HCT116 (cell line): ENCODE results near the gene BMP7. TPM values are rescaled to one million over a fixed set of nuclear protein-coding genes. Genes with fewer than 3 reads are reported as not detected.

Experiments
- ATAC-seq: fragments of 200-7000 bp; cut with Tn5 transposase; 2 replicates; pipeline ENCODE4 v1.9.1; 2020; ENCODE audit warnings: mild to moderate bottlenecking, moderate library complexity
- BruUV-seq: library from RNA; stranded (reverse); fragments of 400-500 nt; replicated peaks from 2 replicates; lab custom pipeline; 2021; lab: Mats Ljungman, UMichigan
- CTCF ChIA-PET: fragments of 300-600 bp; sonication (Branson Sonifier 250); formaldehyde crosslinking; loops from one replicate; lab custom pipeline; 2021; ENCODE audit warnings: antibody characterized with exemption; lab: Charles Lee
- POLR2A ChIA-PET: fragments of 300-600, 350-600 bp; sonication (Branson Sonifier 250); formaldehyde crosslinking; loops from one replicate; lab custom pipeline; 2021; ENCODE audit warnings: antibody characterized with exemption; lab: Charles Lee
- RAD21 ChIA-PET, 2 experiments: fragments of 300-600 bp; sonication (Branson Sonifier 250); formaldehyde crosslinking; loops; one replicate each; lab custom pipeline; 2023; ENCODE audit warnings: low total read pairs in 2 of 2; ENCODE audit not compliant: uncharacterized antibody in 2 of 2, unreplicated experiment in 2 of 2, low non-redundant PET in 1 of 2; lab: Charles Lee
- DNase-seq: peaks from one replicate; pipeline ENCODE4 v3.0.0-alpha.2; 2010; ENCODE audit warnings: low read depth, low spot score
- H2AFZ ChIP-seq: fragments of 200-600 bp; shearing (Covaris generic), sonication (generic); 2 replicates; pipeline ENCODE4 v1.6.1; 2017; ENCODE audit warnings: low read depth, mixed run types, mixed read lengths, antibody characterized with exemption, low read length; ENCODE audit not compliant: poor library complexity, severe bottlenecking
- H3K27ac ChIP-seq: 2 replicates; pipeline ENCODE4 v1.5.1; 2012; ENCODE audit warnings: low read depth, low read length
- H3K27me3 ChIP-seq: fragments of 200-600 bp; sonication (generic); 2 replicates; pipeline ENCODE4 v1.6.1; 2016; ENCODE audit warnings: mixed run types, low read length, mixed read lengths; ENCODE audit not compliant: insufficient read depth
- H3K36me3 ChIP-seq, 2 experiments: fragments of 200-500 bp in 1 of 2; fragments of 200-600 bp in 1 of 2; sonication (Bioruptor generic) in 1 of 2; sonication (generic) in 1 of 2; 2 replicates each; pipeline versions ENCODE4 v1.5.1 to v1.6.1; 2014 to 2016; ENCODE audit warnings: low read length in 2 of 2, inconsistent platforms in 1 of 2, mixed read lengths in 1 of 2, mixed run types in 1 of 2; ENCODE audit not compliant: insufficient read depth in 2 of 2, control insufficient read depth in 1 of 2
- H3K4me1 ChIP-seq, 2 experiments: fragments of 200-600 bp in 1 of 2; sonication (generic) in 1 of 2; 2 replicates each; pipeline versions ENCODE4 v1.5.1 to v1.6.1; 2012 to 2017; ENCODE audit warnings: low read length in 2 of 2, inconsistent platforms in 1 of 2, mild to moderate bottlenecking in 1 of 2, mixed read lengths in 1 of 2, mixed run types in 1 of 2, moderate library complexity in 1 of 2; ENCODE audit not compliant: insufficient read depth in 2 of 2, control insufficient read depth in 1 of 2
- H3K4me2 ChIP-seq: fragments of 200-600 bp; sonication (generic); 2 replicates; pipeline ENCODE4 v1.6.1; 2017; ENCODE audit warnings: mixed run types, low read length, mixed read lengths
- H3K4me3 ChIP-seq, 2 experiments: fragments of 200-600 bp in 1 of 2; sonication (generic) in 1 of 2; replicated peaks in 1 of 2; 2 replicates each; pipeline ENCODE4 v1.5.1; 2011 to 2016; ENCODE audit warnings: low read length in 2 of 2, control low read depth in 1 of 2, low read depth in 1 of 2, mild to moderate bottlenecking in 1 of 2, mixed read lengths in 1 of 2, mixed run types in 1 of 2
- H3K79me2 ChIP-seq: fragments of 200-600 bp; sonication (generic); 2 replicates; pipeline ENCODE4 v1.6.1; 2017; ENCODE audit warnings: mild to moderate bottlenecking, mixed run types, low read length, moderate library complexity, mixed read lengths; ENCODE audit not compliant: insufficient read depth
- H3K9ac ChIP-seq: fragments of 200-600 bp; sonication (generic); 2 replicates; pipeline ENCODE4 v1.6.1; 2016; ENCODE audit warnings: low read length, mixed read lengths
- H3K9me2 ChIP-seq: fragments of 200-600 bp; sonication (generic), shearing (Covaris generic); 2 replicates; pipeline ENCODE4 v1.6.1; 2017; ENCODE audit warnings: mixed run types, mild to moderate bottlenecking, moderate library complexity; ENCODE audit not compliant: insufficient read depth
- H3K9me3 ChIP-seq, 2 experiments: fragments of 200-500 bp in 1 of 2; fragments of 200-600 bp in 1 of 2; sonication (Bioruptor generic) in 1 of 2; sonication (generic) in 1 of 2; 2 replicates each; pipeline ENCODE4 v1.6.1; 2014 to 2017; ENCODE audit warnings: low read length in 2 of 2, mixed read lengths in 2 of 2, inconsistent platforms in 1 of 2, low read depth in 1 of 2, mild to moderate bottlenecking in 1 of 2, mixed run types in 1 of 2, moderate library complexity in 1 of 2; ENCODE audit not compliant: control insufficient read depth in 1 of 2, insufficient read depth in 1 of 2
- H4K20me1 ChIP-seq: fragments of 200-600 bp; sonication (generic), shearing (Covaris generic); 2 replicates; pipeline ENCODE4 v1.6.1; 2017; ENCODE audit warnings: mixed run types, mild to moderate bottlenecking, moderate library complexity; ENCODE audit not compliant: insufficient read depth
- CBX3 ChIP-seq: IDR thresholded peaks from 2 replicates; pipeline ENCODE4 v1.6.1; 2012; ENCODE audit warnings: low read depth
- EZH2 ChIP-seq: fragments of 200-600 bp; sonication (generic); IDR thresholded peaks from 2 replicates; pipeline ENCODE4 v1.6.1; 2017; ENCODE audit warnings: antibody characterized with exemption, mixed run types
- FOSL1 ChIP-seq: IDR thresholded peaks from 2 replicates; pipeline ENCODE4 v1.6.1; 2012; ENCODE audit warnings: low read depth
- JUND ChIP-seq: IDR thresholded peaks from 2 replicates; pipeline ENCODE4 v1.6.1; 2012
- MAX ChIP-seq: IDR thresholded peaks from 2 replicates; pipeline ENCODE4 v1.6.1; 2012
- POLR2A ChIP-seq: IDR thresholded peaks from 2 replicates; pipeline ENCODE4 v1.7.0; 2011; ENCODE audit warnings: borderline replicate concordance; ENCODE audit not compliant: insufficient read depth, insufficient read length; ENCODE audit errors: extremely low read depth
- REST ChIP-seq: IDR thresholded peaks from 2 replicates; pipeline ENCODE4 v1.6.1; 2012; ENCODE audit warnings: low read depth
- SP1 ChIP-seq: IDR thresholded peaks from 2 replicates; pipeline ENCODE4 v1.6.1; 2012; ENCODE audit warnings: low read depth
- TCF7L2 ChIP-seq: IDR thresholded peaks from 2 replicates; pipeline ENCODE4 v1.7.0; 2011; ENCODE audit warnings: borderline replicate concordance, inconsistent platforms; ENCODE audit not compliant: insufficient read depth, insufficient read length; ENCODE audit errors: extremely low read depth
- YY1 ChIP-seq: IDR thresholded peaks from 2 replicates; pipeline ENCODE4 v1.6.1; 2011; ENCODE audit warnings: low read length, low read depth, moderate library complexity, mild to moderate bottlenecking; ENCODE audit not compliant: insufficient replicate concordance; ENCODE audit errors: extremely low read depth
- ZBTB33 ChIP-seq: IDR thresholded peaks from 2 replicates; pipeline ENCODE4 v1.6.1; 2011; ENCODE audit warnings: mild to moderate bottlenecking, low read length, moderate library complexity; ENCODE audit not compliant: insufficient replicate concordance; ENCODE audit errors: extremely low read depth
- ZFX ChIP-seq: fragments of 450-650 bp; IDR thresholded peaks from 2 replicates; pipeline ENCODE4 v1.6.1; 2017
- ZNF274 ChIP-seq: fragments of 200-500 bp; sonication (Bioruptor generic); IDR thresholded peaks from 2 replicates; pipeline ENCODE4 v1.6.1; 2014; ENCODE audit warnings: mild to moderate bottlenecking, low read depth, low read length, inconsistent platforms
- intact Hi-C: fragments of 100-400 bp; cut with micrococcal nuclease; formaldehyde crosslinking; loops from 2 replicates; pipeline ENCODE4 v1.10.0; 2022
- total RNA-seq: library from RNA; stranded (reverse); gene quantifications from one replicate; pipeline ENCODE4 v1.2.1, GENCODE V29; 2021; ENCODE audit not compliant: unreplicated experiment

The BMP7 gene
- total RNA-seq, 1 experiment from 2014 or later, result 7.0 TPM

GRCh38 chr20:57215826-57216471, 50.5 kb downstream of the BMP7 start:
- POLR2A ChIA-PET, result no interaction called here
- no peak overlapping the region for H3K4me2 ChIP-seq
- H3K27me3 ChIP-seq, result peaks cover 11% of the 10 kb centered on the region; the same call in 1 of the 2 replicates
- no peaks in the 10 kb centered on the region for H3K9me2 ChIP-seq
- no peaks in the 10 kb centered on the region for H3K79me2 ChIP-seq
- CTCF ChIA-PET, result no interaction called here
- TF ChIP-seq POLR2A (no peak), TCF7L2 (no peak), EZH2 (no peak), YY1 (no peak), FOSL1 (no peak), MAX (no peak), ZFX (no peak), ZBTB33 (no peak), SP1 (no peak), REST (no peak), ZNF274 (no peak), JUND (no peak), CBX3 (no peak)
- H3K4me1 ChIP-seq, result peaks cover 19 to 28% of the 10 kb centered on the region in 2 experiments
- intact Hi-C loops, result no loop called here
- H2AFZ ChIP-seq, result no peak overlapping the region
- no peaks in the 10 kb centered on the region for H4K20me1 ChIP-seq
- H3K9me3 ChIP-seq, result no peaks in the 10 kb centered on the region
- H3K36me3 ChIP-seq, result no peaks in the 10 kb centered on the region
- RAD21 ChIA-PET, result no interaction called here
- DNase-seq, result no peak
- H3K9ac ChIP-seq, result no peak overlapping the region
- no peak overlapping the region for H3K4me3 ChIP-seq
- ATAC-seq, result no peak
- BruUV-seq, result no TSS peak
- H3K27ac ChIP-seq, result no peak overlapping the region
